NCI-H2107 treated with DMSO at 0.1 percent for 48 hours (cell line): Measurements from ENCODE around the gene KRT74.
"Not testable (repeated sequence)": the region's sequence is repeated elsewhere in the genome, so short reads cannot be mapped to it uniquely, and the experiment has no call there.

ENCODE experiments used
- DNase-seq: peaks from one replicate; lab custom pipeline; 2025; ENCODE audit not compliant: unreplicated experiment; lab: John Stamatoyannopoulos, UW

KRT74 gene

DNA sequence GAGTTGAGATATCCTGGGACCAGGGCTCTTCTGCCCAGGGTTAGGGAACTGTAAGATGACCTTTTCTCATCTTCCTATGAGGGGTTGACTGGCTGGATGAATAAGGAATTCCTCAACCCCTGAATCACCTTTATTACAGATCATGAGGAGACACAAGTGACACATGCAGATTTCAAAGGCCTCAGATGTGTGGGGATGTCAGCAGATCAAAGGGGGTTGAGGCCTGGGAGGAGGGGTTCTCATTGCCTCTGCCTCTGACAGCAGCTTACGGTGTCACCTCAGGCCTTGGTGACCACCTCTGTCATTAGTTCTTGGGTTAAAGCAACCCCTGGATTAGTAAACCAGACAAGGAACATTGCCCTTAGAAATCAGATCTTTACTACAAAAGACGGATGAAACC is 29.7 kb upstream of the KRT74 start:
- no peak for DNase-seq

DNA sequence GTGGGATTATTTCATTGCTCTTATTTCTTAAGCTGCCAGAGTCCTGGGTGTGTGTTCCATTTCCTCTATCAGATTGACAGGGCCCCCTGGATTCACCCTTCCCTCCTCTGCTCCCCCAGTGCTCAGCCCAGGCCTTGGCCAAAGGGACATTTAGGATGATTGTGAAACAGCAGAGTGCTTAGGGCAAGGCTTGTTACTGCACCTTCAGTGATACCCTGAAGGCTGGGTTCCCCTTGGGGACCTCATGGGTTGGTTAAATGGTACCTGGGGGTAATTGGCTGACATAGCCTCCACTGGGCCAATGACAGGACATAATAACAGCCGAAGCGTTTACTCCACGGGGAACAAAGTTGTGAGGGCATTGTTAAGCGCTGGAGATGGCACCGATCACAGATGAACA is 28.9 kb upstream of the KRT74 start:
- no peak for DNase-seq

DNA sequence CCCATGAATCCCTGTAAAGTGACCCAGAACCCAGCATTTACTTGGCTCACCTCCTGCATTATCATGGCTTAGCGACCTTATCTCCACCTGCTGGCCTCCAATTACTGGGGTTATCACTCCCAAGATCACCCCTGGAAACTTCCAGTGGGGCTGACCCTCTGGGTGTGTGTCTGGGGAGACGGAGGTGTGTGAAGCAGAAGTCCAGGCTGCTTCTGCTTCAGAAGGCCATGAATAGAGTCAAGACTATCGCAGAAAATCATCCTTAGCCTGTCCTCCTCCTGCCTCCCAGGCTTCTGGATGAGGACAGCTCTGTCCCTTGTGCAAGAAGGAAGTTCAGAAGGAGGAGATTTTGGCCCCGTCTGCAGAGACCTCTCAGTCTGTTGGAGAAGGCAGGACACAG is 28.0 kb upstream of the KRT74 start:
- DNase-seq, result no peak

DNA sequence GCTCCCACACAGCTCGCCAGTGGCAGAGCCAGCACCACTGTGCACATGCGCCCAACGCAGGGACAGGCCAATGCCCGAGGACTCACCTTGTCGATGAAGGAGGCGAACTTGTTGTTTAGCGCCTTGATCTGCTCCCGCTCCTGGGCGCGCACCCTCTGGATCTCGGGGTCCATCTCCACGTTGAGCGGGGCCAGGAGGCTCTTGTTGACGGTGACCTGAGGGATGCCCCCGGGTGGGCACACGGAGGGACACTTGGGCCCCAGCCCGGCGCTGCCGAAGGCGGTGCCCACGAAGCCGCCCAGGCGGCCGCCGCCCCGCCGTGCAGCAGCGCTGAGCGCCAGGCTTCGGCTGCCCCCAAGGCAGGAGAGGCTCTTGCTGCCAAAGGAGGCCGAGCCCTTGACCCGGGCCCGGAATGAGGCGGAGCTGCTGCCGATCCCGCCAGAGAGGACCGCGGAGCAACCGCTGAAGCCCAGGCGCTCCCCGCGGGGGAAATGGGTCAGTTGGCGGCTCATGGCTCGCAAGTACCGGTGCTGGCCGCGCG is 27.4 kb upstream of the KRT74 start, which contains the start of gene KRT72:
KRT72 (minus strand) TSS at position 523 of the 541 bp plus-strand sequence; CDS start at position 512, 11 bp downstream.
- DNase-seq, result no peak

DNA sequence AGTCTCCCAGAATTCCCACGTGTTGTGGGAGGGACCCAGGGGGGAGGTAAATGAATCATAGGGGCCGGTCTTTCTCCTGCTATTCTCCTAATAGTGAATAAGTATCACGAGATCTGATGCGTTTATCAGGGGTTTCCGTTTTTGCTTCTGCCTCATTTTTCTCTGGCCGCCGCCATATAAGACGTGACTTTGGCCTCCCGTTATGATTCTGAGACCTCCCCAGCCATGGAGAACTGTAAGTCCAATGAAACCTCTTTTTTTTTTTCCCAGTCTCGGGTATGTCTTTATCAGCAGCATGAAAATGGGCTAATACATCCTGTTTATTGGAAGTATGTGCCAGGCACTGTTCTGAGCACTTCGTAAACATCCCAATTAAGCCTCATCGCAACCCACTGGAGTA is 26.8 kb upstream of the KRT74 start:
- no peak for DNase-seq

DNA sequence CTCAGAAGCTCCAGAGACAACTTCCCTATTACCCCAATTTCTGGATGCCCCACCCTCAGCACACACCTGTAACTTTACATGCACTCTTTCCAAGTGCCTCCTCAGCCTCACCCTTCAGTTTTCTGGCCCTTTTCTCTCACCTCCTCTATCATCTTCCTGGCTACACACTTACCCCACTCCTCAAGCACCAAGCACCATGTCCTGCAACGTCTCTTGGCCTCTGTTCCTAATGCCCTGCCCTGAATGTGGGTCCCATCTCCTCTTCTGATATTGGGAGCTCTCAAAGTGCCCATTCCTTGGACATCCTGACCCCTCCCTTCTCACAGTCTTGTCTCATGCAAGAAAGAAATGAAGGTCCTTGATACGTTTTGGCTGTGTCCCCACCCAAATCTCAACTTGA is 26.4 kb upstream of the KRT74 start:
- DNase-seq, result no peak

DNA sequence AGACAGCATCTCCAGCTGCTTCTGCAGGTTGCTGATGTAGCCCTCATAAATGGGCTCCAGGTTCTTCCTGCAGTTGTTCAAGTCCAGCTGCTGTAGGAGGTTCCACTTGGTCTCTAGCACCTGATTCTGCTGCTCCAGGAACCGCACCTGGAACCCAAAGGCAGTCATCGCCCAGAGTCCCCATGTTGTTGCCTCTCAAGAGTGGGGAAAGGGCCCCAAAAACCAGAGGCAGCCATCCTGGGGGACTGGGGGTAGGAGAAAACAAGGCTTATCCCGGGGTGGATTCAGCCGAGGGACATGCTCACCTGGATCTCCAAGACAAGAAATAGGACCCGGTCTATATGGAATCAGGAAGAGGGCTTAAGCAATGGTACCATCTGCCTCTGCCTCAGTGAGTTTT is 25.3 kb upstream of the KRT74 start:
- no peak for DNase-seq

DNA sequence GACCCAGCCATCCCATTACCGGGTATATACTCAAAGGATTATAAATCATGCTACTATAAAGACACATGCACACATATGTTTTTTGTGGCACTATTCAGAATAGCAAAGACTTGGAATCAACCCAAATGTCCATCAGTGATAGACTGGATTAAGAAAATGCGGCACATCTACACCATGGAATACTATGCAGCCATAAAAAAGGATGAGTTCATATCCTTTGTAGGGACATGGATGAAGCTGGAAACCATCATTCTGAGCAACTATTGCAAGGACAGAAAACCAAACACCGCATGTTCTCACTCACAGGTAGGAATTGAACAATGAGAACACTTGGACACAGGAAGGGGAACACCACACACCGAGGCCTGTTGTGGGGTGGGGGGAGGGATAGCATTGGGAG is 20.6 kb upstream of the KRT74 start:
- DNase-seq, result not testable (repeated sequence)

DNA sequence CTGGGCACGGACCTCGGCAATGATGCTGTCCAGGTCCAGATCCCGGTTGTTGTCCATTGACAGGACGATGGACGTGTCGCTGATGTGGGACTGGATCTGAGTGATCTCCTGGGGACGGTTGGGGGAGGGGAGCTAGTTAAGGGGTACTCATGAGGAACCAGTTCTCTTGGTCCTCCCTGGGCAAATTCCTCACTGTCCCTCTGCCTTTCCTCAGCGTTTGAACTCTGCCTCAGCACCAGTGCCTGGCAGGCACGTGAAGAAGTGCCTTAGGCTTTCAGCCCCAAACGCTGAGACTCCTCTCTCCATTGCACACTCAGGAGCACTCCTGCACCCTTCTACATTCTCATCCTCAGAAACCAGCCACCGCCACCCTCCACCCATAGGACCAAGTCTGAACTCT is 17.9 kb upstream of the KRT74 start:
- DNase-seq, result no peak

DNA sequence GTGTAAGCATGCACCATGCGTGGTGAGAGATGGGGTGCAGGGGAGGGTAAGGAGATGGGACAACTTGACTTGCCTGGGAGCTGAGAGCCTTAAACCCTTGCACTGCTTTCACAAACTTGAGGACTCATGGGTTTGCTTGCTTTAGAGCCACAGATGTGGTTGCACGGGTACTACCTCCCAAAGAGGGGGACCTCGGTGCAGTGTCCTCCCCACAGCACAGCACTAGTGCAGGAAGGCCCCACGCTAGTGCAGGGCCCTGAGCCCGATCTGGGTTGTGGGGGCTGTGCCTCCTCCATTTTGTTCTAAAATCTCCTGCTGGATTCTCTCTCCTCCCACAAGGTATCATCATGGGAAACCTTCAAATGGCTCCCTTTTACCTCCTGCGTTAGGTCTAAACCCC is 16.4 kb upstream of the KRT74 start:
- no peak for DNase-seq

DNA sequence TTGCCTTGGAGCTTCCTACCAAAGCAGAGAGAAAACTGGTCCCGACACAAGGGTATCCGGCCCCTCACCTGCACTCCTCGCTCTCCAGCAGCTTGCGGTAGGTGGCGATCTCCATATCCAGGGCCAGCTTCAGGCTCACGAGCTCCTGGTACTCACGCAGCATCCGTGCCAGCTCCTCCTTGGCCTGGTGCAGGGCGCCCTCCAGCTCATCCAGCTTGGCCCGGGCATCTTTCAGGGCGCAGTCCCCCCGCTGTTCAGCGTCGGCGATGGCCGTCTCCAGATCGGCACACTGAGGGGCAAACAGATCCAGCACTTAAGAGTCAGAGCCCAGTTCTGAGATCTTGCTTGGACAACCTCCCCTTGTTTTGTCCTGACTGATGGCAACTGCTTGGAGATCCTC is 13.9 kb upstream of the KRT74 start:
- DNase-seq, result no peak

DNA sequence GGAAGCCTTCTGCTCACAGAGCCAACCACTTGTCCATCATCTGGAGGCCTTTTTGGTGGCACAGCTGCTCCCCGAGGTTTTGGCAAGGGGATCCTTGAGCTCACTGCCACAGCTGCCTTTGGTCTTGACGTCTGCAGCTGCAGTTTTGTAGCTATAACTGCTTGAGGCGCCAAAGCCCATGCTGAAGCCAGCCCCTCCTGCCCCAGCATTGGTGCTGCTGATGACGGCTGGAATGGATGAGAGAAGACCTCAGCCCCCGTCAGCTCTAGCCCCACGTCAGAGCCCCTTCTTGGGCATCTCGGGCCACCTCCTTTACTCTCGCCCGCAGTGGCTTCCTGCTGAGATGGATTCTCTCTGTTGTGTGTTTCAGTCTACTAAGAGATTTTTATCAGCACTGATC is 12.3 kb upstream of the KRT74 start:
- no peak for DNase-seq

DNA sequence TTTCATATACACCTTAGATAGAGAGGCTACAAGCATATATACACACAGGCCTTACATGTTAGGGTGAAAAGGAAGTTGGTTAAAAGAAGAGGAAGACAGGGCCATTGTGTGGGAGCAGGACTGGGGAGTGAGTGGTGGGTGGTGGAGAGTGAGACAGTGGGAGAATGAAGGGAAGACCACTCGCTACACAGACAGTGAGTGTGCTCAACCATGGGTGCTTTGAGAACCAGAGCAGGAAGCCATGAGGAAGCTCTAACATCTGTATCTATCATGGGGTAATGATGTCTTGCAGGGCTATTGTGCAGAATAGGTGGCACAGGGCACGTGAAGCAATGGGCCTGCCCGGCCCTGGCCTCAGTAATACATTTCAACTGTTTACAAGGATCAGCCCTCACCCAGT is 11.4 kb upstream of the KRT74 start:
- no peak for DNase-seq

DNA sequence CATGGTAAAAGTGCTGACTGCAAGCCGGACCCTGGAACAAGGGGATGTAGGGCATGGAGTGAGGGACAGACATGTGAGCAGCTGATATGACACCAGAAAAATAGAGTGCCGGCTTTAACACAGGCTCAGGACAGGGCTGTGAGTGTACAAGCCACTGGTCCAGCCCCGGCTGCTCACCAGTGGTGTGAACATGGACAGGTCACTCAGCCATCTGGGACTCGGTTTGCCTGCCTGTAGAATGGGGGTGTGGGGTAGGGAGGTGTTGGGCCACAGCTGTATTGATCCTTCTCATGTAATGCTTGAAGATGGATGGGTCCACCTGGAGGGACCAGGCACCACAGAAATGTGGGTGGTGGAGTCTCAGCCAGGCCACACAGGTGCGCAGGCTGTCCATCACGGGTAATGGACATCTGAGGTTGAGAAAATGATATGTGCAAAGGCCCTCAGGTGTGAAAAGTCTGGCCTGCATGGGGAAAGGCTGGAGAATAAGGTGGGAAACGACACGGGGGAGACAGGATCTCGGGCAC is 10.6 kb upstream of the KRT74 start:
- no peak for DNase-seq

DNA sequence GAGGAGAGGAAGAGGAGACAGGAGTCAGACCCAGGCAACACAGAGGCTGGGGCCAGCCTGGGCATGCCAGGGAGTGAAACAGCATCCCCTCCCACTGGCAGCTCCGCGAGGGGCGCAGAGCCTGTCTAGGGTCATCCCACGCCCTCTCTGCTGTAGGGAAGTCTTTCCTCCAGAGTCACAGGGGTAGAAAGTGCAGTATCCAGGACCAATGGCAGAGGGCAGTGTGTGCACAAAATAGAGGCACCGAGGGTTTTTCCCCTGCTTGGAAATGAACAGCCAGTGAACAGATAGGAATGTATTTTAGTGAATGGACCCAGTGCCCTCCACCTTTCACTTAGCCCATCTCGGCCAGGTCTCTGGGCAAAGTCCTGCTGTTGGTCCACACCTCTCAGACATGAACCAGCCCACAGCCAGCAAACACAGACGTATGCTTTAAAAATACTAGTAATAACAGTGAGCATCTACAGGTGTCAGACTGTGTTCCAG is 9.4 kb upstream of the KRT74 start:
- peak; percentile 78 for DNase-seq

DNA sequence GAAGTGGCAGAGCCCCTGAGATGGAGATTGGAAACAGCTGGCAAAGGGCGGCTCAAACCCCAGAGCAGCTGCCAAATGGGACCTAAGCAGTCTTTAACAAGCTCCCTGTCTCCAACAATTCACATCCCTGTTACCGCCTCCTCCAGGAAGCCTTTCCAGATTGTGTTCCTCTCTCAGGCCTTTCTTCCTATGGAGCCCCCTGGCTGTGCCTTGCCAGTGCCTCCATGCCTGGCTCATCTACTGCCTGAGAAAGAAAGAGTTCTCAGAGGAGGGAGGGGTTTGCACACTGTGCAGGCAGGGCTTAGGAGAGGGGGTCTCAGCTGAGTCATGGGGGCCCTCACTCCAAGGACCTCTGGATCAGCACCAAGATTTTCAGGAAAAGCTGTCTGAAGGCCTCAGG is 8.8 kb upstream of the KRT74 start:
- DNase-seq, result no peak

DNA sequence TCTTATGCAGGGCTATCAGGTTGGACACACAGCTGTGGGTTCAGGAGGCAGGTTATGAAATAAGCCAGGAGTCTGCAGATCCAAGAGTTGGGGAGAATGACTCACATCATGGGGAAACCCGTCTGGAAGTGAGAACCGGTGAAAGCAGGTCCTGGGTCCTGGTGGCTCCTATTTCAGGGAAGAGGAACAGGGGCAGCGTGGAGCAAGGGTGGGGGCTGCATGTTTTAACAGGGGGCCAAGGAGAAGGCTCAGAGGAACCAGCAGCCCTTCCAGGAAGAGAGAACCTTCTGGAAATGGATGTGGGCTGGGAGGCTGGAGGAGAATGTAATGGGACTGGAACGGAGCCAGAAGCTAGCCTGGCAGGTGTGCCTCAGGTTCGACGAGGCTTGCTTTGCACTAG is 7.8 kb upstream of the KRT74 start:
- DNase-seq, result peak; percentile 56

DNA sequence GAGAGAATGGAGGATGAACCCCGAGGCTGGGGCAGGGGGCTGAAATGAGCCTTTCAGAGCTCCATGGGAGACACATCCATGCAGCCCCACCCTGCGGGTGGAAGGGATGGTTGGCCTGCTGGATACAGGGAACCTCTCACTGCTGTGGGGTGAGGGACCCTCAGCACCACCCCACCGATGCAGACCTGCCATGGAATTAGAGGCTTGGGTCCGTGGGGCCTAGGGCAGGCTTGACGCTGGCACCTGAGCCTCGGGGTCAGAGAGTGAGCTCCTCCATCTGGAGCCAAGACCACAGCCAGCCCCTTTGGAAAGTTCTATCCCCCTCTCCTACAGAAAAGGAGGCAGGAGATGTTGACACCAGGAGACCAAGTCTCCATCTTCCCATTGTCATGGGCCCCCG is 7.4 kb upstream of the KRT74 start:
- DNase-seq, result no peak

DNA sequence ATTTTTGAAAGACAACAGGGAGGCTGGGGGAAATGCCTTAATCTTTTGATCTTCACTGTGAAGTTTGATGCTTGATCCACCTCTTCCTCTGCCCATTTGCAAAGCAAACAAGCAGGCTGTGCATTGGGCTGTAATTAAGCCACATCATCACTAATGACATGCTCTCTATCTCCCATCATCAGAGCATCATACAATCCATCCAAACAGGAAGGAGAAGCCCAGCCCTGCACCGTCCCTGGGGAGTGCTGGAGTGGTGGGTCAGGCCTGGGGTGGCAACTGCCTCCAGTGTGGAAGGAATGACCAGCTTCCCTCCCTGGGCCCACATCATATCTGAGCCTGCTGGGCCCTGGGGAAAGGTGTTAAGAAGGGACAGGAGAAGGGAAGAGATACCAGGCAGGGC is 6.9 kb upstream of the KRT74 start:
- no peak for DNase-seq

DNA sequence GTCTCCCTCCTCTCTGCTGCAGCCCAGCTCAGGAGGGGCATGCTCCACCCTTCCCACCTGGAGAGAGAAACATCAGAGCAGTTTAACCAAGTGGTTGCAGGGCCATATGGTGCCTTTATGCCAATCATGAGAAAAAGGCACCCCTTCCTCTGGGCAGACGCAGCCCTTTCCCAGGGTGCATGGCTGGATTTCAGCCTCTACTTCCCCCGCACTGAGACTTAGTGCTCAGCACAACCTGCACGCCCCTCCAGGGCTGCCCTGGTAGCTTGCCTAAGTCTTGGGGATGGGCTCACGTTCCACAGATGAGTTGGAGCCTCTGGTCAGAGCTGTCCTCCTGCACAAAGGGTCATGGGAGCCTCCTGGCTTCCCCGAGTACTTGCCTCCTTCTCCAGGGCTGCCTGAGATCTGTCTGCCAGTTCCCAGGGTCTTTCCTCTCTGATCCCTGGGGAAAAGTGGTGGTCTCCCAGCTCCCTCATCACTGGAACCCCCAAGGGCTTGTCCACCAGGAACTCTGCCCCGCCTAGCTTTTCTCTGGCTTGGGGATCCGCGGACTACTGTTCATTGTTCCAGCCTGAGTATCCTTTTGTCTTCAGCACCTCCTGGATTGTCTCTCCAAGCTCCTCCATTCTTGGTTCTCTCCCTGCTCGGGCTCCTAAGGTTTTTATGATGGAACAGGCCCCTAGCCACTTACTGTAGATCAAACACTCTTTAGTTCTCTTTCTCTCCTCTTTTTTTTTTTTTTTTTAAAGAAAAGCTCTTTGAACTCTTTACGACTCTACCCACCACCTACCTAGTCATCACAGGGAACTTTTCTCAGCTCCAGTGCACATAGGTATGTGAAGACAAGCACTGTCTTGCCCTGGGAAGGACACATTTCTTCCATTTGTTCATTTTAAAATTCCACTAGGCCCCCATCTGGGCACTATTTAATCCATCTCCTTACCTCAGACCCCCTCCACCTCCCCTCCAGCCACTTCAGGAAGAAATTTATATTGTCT is 6.1 kb upstream of the KRT74 start:
- no peak for DNase-seq

DNA sequence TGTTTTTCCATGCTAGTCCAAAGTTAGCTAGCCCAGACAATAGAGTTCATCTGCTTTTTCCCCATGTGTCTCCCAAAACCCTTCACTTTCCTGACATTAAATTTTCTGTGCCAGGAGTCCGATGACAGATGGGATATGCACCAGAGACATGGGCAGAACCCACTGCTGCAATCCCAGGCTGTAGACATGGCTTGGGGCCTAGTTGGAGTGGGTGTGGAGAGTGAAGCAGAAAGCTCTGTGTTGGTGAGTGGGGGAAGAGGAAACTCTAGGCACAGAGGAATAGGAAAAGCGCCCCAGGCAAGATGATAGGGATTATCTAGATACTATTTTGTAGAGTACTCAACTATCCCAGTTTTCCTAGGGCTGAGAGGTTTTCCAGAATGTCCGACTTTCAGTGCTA is 4.8 kb upstream of the KRT74 start:
- DNase-seq, result no peak

DNA sequence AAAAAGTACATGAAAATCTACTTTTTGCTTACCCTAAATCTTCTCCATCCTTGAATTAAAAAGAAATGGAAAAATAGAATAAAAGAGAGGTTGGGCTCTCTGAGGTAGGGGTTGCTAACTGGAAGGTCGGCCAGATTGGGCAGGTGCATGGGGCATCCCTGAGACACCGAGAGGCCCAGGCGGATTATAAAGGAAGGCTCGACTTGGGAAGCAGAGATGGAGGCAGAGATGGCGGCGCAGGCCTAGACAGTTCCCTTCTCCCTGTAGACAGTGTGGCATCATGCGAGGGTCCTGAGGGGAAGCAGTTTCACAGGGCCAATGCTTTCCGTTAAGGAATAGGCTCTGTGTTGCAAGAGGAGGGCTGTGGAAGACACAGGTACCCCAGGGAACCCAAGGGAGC is 3.7 kb upstream of the KRT74 start:
- no peak for DNase-seq
